Smooth muscle cell of the brain vasculature (primary cell): Measurements from ENCODE around the gene TMEM204.

Source experiments
- DNase-seq: peaks from one replicate; pipeline ENCODE4 v3.0.0-alpha.2; 2012; ENCODE audit warnings: low read depth, low spot score

TMEM204 gene

DNA sequence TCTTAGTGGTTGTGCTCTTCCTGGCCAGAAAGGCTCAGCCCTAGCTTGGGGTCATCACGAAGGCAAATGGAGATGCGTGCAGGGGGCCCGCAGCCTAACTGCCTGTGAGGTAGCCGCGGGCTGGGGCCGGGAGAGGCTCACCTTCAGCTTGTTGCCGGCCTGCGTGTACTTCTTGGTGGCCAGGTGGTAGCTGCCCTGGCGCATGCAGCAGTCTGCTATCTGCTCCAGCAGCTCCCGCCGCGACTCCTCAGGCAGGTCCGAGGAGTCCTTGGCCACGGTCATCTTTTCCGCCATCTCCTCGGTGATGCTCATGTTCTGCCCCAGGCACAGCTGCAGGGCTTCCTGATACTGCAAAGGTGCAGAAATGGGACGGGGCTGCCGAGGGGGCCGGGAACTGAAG lies 13.0 kb upstream of the TMEM204 start:
- no peak for DNase-seq

- no peak for DNase-seq
These were observed 9.8 kb upstream of the TMEM204 start for GRCh38 chr16:1523581-1524245.

DNA sequence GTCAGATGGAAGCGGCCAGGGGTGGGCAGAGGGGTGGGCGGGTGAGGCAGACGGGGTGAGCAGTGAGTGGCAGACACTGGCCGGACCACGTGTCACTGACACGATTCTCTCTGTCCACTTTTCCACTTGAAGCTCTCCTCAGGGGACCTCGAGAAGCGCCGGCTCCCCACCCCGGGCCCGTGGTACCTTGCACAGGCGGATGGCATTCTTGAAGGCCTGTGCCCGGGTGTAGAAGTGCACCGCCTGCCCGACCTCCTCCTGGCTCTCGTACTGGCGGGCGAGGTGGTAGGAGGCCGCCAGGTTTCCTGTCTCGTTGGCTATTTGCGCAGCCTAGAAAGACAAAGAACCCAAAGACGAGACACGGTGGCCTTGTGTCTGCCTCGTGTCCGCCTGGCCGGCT lies 9.1 kb upstream of the TMEM204 start:
- DNase-seq = no peak

- no peak for DNase-seq
These were observed 7.4 kb upstream of the TMEM204 start for GRCh38 chr16:1525871-1526607.

- no peak for DNase-seq
These were observed 6.6 kb upstream of the TMEM204 start for GRCh38 chr16:1526608-1527555.

GRCh38 chr16:1527836-1528811 lies 5.3 kb upstream of the TMEM204 start:
- no peak for DNase-seq

DNA sequence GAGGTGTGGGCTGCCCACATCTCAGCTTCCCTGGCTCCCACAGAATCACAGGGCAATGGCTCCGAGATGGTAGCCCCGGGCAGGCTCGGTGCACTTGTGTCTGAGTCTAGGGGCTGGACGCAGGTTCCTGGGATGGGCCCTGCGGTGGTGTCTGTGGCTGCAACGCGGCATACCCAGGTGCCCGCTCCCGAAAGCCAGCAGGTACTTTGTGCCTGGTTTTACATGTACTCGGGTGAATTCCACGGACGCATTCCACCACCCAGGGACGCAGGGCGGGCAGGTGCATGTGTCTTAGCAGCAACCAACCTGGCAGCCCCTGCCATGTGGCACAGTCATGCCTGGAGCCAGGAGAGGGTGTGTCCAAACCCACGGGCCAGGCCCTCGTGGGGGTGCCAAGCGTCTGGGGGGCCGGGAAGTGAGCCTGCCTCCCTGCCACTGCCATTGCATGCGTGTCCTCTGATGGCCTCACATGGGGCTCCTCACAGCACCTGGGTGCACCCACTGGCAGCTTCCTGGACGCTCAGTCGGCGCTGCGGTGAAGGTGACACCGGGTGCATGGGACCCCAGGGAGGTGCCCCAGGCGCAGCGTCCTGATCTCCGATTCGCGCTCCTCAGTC lies 4.4 kb upstream of the TMEM204 start:
- no peak for DNase-seq

GRCh38 chr16:1530349-1530882 lies 3.0 kb upstream of the TMEM204 start:
- no peak for DNase-seq

DNA sequence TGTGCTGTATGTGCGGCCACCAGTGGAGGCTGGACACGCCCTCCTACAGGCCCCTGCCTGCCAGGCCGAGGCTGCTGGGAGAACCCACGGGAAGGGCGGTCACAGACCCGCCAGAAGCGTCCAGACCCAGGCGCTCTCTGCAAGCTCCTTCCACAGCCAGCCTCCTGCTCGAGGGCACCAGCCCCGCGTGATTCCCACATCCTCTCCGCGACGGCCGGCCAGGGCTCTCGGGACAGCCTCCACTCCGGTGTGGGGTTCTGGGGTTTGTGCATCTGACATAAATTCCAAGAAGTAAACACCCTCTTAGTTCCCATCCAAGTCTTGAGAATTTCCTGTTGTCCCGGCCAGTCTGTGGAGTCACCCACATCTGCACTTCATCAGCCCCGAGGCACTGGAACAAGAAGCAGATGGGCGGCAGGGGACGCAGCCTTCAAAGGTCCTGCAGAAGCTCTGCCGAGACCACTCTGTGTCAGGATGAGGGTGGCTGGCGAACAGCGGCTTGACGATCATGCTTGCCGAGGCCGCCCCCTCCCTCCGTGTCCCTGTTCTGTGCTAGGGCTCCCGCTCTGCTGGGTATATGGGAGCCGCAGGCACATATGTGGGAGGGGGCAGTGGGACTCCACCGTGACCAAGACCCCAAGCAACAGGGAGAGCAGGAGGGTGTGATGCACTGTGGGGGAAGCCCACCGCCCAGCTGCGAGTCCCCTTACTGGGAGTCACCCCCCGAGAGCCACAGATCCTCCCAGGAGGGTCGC lies 2.4 kb upstream of the TMEM204 start:
- DNase-seq = no peak

- DNase-seq = no peak
These were observed 1.9 kb upstream of the TMEM204 start for GRCh38 chr16:1531638-1531910.

DNA sequence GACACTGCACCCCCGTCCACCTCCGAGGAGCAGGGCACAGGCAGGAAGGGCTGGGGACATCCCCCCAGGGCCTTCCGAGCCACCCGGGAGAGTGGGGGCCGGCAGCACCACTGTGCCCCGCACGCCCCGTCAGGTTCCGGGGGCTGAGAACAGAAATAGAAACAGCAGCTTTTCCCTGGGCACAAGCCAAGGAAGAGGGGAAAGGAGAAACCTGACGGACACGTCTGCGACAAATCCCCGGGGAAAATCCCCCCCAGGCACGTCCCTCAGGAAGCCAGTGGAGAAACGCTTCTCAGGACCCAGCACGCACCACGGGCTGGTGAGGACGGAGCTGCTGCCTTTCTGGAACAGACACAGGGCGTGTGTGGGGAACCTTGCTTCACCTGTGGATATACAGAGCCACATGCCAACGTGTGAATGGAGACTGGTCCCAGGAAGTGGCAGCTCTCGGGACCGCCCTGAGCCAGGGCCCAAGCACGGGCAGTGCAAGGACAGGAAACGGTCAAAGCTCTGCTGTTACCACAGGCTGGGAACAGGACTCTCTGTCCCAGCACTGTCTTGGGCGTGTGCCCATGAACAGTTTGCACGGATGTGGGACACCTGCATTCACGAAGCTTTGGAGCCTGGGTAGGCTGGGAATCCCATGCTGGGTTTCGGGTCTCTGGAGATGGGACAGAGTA lies 1.2 kb upstream of the TMEM204 start:
- no peak for DNase-seq

GRCh38 chr16:1532771-1533170 lies 695 bp upstream of the TMEM204 start:
- no peak for DNase-seq

DNA sequence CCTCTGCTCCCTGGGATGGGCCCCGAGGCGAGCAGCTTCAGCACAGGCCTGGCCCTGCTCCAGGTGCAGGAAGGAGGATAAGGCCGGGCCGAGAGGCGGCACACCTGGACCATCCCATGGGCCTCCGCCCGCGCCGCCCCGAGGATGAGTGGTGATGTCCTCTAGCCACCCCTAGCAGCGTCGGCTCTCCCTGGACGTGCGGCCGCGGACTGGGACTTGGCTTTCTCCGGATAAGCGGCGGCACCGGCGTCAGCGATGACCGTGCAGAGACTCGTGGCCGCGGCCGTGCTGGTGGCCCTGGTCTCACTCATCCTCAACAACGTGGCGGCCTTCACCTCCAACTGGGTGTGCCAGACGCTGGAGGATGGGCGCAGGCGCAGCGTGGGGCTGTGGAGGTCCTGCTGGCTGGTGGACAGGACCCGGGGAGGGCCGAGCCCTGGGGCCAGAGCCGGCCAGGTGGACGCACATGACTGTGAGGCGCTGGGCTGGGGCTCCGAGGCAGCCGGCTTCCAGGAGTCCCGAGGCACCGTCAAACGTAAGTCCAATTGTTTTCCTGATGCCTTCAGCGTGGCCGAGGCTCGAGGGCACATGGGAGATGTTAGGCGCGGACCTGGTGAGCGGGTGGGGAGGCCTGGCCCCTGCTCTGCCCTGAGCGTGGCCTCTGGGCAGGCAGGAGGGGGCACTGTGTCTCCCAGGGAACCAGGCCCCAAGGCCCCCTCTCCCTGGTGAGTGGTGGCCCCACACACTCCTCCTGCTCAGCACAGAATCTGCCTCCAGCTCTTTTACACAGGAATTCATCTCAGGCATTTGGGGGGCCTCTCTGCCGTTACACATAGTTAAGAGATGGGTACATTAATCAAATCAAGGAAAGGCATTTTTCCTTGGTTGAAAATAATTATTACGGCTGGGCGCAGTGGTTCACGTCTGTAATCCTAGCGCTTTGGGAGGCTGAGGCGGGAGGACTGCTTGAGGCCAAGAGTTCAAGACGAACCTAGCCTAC lies 855 bp downstream of the TMEM204 start:
- DNase-seq = no peak

DNA sequence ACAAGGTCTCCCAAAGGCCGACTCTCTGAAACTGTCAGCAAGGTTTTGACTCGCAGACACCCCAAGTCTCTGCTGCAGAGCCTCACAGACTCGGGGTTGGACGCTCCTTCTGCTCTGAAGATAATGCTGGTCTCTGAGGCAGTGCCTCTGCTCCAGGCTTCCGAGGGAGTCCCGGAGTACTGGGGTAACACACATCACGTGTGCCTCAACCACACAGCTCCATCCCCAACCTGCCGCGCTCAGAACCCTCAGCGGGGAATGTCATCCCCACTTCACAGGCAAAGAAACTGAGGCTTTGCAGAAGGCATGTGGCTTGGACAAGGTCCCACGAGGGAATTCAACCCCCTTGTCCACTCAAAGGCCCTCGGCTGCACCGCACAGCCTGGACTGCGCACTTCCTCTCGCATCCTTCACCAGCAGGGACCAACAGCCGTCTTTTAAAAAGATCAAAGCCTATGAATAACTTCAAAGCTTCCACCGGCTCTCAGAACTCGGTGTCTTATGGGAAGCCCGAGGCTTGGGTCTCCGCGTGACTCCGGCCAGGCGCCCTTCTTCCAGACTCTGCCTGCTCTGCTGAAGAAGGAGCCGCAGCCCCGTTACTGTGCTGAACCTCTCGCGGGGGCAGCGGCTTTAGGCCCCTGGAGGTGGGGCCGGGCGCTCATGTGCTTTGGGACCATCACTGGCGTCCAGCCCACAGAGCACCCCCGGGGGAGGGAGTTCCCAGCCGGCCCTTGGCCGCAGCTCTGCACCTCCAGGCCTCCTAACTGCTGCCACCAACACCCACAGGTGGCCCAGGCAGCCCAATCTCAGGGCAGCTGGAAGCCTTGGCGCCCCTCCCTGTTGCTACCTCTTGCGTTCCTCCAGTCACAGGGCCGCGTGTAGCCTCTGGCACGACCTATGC lies 2.2 kb downstream of the TMEM204 start:
- DNase-seq = no peak

DNA sequence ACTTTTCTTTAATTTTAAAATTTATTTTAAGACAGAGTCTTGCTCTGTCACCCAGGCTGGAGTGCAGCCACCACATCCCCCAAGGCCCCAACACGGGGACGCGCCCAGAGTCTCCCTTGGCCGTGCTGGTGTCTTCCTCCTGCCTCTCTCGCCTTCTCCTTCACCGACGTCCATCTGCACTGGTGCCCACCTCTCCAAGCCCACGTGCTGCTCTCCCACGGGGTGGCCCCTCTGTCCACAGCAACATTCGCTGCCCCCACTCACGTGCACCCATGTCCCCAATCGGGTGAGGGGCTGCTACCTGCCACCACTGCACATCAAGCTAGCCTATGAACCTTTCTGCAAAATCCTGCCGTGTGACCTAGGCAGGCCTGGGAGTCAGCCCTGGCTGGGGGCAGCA lies 3.1 kb downstream of the TMEM204 start:
- no peak for DNase-seq

GRCh38 chr16:1537138-1537577 lies 3.7 kb downstream of the TMEM204 start:
- DNase-seq = no peak

- no peak for DNase-seq
These were observed 4.4 kb downstream of the TMEM204 start for GRCh38 chr16:1537763-1538289.
